HG02970 (cell line): ENCODE data around the gene SCN2B.

Experiments used
- ATAC-seq: cut with Tn5 transposase; IDR thresholded peaks from one replicate; pipeline ENCODE4 v1.9.1; 2021; ENCODE audit warnings: mild to moderate bottlenecking, moderate library complexity, moderate number of reproducible peaks; ENCODE audit not compliant: unreplicated experiment, low FRiP score

The SCN2B gene

GRCh38 chr11:118175031-118175992 is 1.1 kb downstream of the SCN2B start:
- no peak for ATAC-seq

DNA sequence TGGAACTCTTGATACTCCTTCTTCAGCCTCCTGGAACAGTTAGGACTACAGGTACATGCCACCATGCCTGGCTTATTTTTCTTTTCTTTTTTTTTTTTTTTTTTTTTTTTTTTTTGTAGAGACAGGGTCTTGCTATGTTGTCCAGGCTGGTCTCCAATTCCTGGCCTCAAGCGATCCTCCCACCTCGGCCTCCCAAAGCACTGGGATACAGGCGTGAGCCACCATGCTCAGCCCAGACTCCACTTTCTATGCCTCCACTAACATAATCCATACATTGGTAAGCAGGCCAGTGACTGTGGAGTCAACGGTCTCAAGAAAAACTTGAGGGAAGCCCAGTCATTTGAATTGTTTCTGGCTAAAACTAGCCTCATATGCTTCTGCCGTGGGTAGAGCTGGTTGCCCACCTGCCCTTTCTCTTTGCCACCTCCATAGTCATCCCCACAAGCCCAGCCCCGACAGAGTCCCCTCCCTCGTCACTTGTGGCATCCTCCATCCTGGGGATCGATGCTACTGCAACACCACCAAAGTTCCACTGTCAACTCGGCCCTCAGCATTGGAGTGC is 2.4 kb downstream of the SCN2B start:
- no peak for ATAC-seq

DNA sequence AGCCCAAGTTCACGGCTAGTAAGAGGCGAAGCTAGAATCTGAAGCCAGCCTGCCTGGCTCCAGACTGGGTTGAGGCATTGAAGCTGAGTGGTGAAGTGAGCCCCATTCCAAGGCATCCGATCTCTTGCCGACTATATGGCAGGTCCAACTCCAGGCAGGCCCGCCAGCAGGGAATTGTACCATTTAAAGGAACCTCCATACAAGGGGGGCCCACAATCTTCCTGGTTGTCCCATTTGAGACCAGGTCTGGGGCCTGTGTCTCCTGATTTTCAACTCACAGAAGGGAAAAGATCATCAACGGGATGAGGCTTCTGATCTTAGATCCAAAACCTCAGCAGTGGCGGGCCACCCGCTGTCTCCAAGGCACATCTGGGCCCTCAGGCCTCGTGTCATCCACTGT is 4.1 kb downstream of the SCN2B start:
- ATAC-seq, result no peak

- no peak for ATAC-seq
Measured at GRCh38 chr11:118171269-118172062, 5.0 kb downstream of the SCN2B start.

GRCh38 chr11:118170882-118171268 is 5.6 kb downstream of the SCN2B start:
- no peak for ATAC-seq

GRCh38 chr11:118170231-118170630 is 6.2 kb downstream of the SCN2B start:
- ATAC-seq, result no peak

- ATAC-seq, result no peak
Measured at GRCh38 chr11:118169300-118170140, 6.9 kb downstream of the SCN2B start.

DNA sequence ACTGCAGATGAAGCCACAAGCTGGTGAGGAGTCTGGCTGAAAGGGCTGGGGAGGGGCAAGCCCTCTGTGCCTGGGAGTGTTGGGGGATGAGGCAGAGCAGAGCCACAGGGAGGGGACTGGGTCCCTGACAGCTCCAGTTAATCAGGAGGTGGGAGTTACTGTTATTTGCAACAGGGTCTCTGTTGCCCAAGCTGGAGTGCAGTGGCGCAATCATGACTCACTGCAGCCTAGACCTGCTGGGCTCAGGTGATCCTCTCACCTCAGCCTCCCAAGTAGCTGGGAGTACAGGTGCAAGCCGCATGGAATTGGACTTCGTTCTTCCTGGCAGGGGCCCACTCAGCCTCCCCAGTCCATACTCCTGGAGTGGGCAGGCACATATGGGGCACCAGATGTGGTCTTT is 7.7 kb downstream of the SCN2B start:
- ATAC-seq, result no peak

- no peak for ATAC-seq
Measured at GRCh38 chr11:118168316-118168715, 8.1 kb downstream of the SCN2B start.

DNA sequence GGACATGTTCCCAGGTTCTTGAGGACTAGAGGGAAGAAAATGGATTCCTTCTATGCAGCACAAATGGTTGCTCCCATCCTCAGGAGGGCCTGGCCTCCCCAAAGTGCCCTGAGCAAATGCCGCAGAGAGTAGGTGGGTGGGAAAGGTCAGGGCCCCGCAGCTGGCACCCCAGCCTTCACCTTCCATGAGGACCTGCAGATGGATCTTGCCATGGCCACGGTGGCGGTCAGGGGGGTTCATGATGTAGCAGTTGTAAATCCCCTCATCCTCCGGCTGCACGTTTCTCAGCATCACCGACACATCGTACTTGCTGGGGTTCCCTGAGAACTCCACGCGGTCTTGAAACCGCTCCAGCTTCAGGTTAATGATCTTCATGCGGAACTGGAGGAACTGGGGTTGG is 8.5 kb downstream of the SCN2B start:
- no peak for ATAC-seq

DNA sequence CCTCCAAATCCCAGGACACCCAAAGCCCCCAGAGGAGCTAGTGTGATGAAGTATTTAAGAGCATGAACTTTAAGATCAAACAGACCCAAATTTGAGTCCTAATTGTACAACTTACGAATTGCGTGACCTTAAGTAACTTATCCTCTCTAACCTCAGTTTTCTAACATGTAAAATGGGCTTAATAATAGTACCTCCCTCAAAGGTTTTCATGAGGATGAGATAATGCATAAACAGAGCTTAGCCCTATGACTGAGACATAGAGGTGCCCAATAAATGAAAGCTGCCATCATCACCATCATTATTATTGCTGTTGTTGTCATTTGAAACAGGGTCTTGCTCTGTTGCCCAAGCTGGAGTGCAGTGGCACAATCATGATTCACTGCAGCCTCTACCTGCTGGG is 9.2 kb downstream of the SCN2B start:
- ATAC-seq, result no peak

GRCh38 chr11:118166641-118167040 is 9.8 kb downstream of the SCN2B start:
- no peak for ATAC-seq

GRCh38 chr11:118164885-118165284 is 11.6 kb downstream of the SCN2B start:
- ATAC-seq, result no peak

DNA sequence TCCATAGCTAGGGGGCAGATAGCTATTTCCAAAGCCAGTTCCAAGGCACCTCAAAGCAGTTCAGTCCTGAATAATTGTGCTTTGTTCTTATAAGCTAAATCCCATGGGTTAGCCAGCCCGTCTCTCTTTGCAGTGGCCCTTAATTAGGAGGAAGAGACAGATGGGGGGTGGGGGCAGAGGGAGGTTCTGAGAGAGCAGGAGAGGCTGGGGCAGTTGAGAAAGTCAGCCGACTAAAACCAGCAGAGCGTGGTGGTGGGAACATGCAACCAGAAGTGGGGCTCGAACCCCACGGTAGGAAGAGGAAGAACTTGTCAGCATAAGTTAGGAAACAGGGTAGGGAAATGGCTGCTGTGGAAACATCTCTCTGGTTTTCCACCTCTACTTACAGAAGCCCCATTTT is 12.9 kb downstream of the SCN2B start:
- no peak for ATAC-seq

- no peak for ATAC-seq
Measured at GRCh38 chr11:118162846-118163245, 13.6 kb downstream of the SCN2B start.

GRCh38 chr11:118161786-118162185 is 14.7 kb downstream of the SCN2B start:
- no peak for ATAC-seq

GRCh38 chr11:118157186-118157895 is 19.1 kb downstream of the SCN2B start:
- no peak for ATAC-seq

DNA sequence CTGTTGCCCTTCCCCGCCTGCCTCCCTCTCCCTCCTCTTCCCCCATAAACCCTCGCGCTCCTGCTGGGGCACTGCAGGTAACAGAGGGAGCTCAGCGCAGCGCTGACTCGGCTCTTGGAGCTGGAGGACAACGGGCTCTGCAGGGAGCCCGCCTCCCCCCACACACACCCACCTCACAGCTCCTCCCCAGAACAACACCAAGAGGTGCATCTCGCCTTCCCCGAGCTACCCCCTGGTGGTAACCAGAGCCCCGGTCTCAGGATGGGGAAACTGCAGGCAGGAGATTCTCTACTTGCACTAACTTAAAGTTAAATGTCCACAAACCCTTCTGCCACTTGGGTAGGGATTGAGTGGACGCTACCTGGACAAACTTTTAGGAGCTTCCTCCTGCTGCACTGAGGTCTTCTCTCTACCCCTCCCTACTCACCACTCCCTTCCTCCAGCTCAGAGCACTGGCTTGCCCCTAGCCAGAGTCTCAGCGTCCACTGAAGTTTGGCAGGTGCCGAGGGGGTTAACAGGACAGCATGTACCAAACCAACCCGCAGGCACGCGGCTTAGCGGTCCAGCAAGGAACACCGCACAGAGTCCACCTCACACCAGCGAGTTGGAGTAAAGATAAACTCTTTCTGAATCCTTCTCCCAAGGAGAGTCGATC is 19.8 kb downstream of the SCN2B start:
- ATAC-seq, result no peak
